OCI-LY3 (cell line): Measurements from ENCODE around the gene KAT7.

ENCODE experiments used
- H2AFZ ChIP-seq: fragments of 200-600, 300-600 bp; shearing (Covaris generic); 2 replicates; pipeline ENCODE4 v1.6.0; 2014; ENCODE audit warnings: antibody characterized with exemption, low read depth, low read length
- H3K27ac ChIP-seq: fragments of 200-600, 300-600 bp; sonication (generic); 2 replicates; pipeline ENCODE4 v1.5.1; 2014; ENCODE audit warnings: mild to moderate bottlenecking, low read length, moderate library complexity, mixed read lengths
- H3K27me3 ChIP-seq: fragments of 200-600, 300-600 bp; sonication (generic); 2 replicates; pipeline ENCODE4 v1.6.1; 2014; ENCODE audit warnings: low read depth, low read length, mixed read lengths
- H3K36me3 ChIP-seq: fragments of 200-600, 300-600 bp; sonication (generic); replicated peaks from 2 replicates; pipeline ENCODE3; 2014; ENCODE audit warnings: low read depth, low read length, mixed read lengths
- H3K4me1 ChIP-seq: fragments of 300-600, 200-600 bp; sonication (generic); 2 replicates; pipeline ENCODE4 v1.6.1; 2014; ENCODE audit warnings: low read length, mixed read lengths
- H3K4me2 ChIP-seq: fragments of 200-600, 300-600 bp; sonication (generic); 2 replicates; pipeline ENCODE4 v1.6.1; 2014; ENCODE audit warnings: low read length, mixed read lengths
- H3K4me3 ChIP-seq: fragments of 300-600, 200-600 bp; sonication (generic); 2 replicates; pipeline ENCODE4 v1.5.1; 2014; ENCODE audit warnings: antibody characterized with exemption, mild to moderate bottlenecking, low read length, moderate library complexity
- H3K79me2 ChIP-seq: fragments of 300-600, 200-600 bp; shearing (Covaris generic); 2 replicates; pipeline ENCODE4 v1.6.1; 2014; ENCODE audit warnings: mild to moderate bottlenecking, low read length, mixed read lengths
- H3K9ac ChIP-seq: fragments of 300-600, 200-600 bp; shearing (Covaris generic); 2 replicates; pipeline ENCODE4 v1.6.0; 2014; ENCODE audit warnings: mild to moderate bottlenecking, low read length, moderate library complexity
- H3K9me3 ChIP-seq: fragments of 200-600, 300-600 bp; shearing (Covaris generic); 2 replicates; pipeline ENCODE4 v1.6.1; 2014; ENCODE audit warnings: low read length, mixed read lengths; ENCODE audit not compliant: insufficient read depth
- H4K20me1 ChIP-seq: fragments of 200-600, 300-600 bp; sonication (generic); 2 replicates; pipeline ENCODE4 v1.6.1; 2016; ENCODE audit warnings: low read length, mixed read lengths; ENCODE audit not compliant: insufficient read depth
- EZH2phosphoT487 ChIP-seq: fragments of 200-600 bp; shearing (Covaris generic); IDR thresholded peaks from 2 replicates; pipeline ENCODE4 v1.6.1; 2018; ENCODE audit warnings: antibody characterized with exemption, mixed run types, low read depth
- TF ChIP-seq, protein P1 (sequence below): fragments of 200-600, 300-600 bp; sonication (generic); IDR thresholded peaks from 2 replicates; pipeline ENCODE4 v1.5.1; 2014; ENCODE audit warnings: antibody characterized with exemption, low read length, low read depth

Gene KAT7

DNA sequence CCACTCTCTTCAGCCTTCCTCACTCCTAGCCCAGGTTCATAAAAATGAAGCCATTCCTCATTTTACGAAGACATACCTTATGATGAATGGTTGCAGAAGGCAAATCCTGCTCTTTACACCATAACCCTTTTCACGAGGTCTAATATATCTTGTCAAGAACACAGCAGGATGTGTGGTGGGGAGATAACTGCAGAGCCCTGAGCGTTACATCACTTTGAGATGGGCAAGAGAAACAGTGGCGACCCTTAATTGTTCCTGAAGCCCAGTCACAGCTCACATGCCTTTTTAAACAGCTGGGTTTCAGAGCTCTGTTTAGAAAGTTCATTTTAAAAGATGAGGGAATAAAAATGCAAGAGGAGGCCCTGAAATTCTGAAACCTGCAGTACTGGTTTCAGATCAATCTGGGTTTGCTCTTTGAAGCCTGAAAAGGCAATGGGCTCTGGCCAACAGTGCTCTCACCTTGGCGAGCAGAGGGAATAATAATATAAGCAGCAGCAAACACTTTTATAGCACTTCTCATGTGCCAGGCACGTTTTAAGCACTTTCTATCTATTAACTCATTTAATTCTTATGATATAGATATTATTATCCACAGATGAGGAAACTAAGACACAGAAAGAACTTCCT lies 27.4 kb upstream of the KAT7 start:
- no peak for TF ChIP-seq EZH2phosphoT487
- TF ChIP-seq, protein P1, sequence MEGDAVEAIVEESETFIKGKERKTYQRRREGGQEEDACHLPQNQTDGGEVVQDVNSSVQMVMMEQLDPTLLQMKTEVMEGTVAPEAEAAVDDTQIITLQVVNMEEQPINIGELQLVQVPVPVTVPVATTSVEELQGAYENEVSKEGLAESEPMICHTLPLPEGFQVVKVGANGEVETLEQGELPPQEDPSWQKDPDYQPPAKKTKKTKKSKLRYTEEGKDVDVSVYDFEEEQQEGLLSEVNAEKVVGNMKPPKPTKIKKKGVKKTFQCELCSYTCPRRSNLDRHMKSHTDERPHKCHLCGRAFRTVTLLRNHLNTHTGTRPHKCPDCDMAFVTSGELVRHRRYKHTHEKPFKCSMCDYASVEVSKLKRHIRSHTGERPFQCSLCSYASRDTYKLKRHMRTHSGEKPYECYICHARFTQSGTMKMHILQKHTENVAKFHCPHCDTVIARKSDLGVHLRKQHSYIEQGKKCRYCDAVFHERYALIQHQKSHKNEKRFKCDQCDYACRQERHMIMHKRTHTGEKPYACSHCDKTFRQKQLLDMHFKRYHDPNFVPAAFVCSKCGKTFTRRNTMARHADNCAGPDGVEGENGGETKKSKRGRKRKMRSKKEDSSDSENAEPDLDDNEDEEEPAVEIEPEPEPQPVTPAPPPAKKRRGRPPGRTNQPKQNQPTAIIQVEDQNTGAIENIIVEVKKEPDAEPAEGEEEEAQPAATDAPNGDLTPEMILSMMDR, result no peak
- H3K4me2 ChIP-seq, result peak overlapping the region; percentile 26

DNA sequence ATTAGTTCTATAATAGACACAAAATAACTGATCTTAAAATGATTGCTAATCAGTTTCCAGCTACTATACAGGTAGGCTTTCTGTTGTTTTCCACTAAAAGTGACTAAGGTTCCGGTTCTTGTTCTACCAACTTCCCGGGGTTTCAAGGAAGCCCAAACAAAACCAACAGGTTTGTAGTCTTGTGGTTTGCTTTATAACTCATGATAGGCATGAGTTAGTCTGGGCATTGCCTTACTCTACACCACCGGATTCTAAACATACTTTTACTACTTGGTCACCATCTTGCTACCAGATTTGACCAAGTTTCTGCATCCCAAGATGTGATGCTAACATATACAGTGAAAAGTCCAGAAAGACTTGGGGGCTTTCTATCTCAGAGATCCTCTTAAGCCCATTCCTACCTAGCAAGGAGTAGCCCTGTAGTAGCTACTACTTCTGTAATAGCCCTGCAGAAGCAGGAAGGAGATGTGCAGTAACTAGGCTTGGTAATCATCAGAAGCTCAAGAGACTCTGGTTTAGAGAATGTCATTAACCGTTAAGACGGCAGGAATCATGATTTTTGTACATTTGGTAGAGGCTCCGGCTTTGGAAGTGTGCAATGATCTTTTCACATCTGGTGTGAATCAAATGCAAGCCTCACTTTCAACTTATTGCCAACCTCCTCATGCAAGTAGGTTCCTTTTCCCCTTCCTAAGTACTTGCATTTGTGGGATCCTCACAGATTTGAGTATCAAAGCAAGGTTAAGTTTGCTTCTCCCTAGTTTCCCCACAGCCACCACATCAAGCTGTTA lies 26.1 kb upstream of the KAT7 start:
- H3K4me2 ChIP-seq, result peak overlapping the region; percentile 86
- peaks cover 24% of the 10 kb centered on the region for H3K4me1 ChIP-seq

More for the DNA sequence above, 27.4 kb upstream of the KAT7 start:
- Histone ChIP-seq H3K9me3 (no peaks in the 10 kb centered on the region), H3K27me3 (peaks cover 10% of the 10 kb centered on the region), H3K79me2 (0 out of 2 replicates have a peak, but pooled peaks cover 3% of the 10 kb centered on the region), H2AFZ (no peak overlapping the region), H4K20me1 (0 out of 2 replicates have a peak, but pooled peaks cover 7% of the 10 kb centered on the region), H3K4me1 (peaks cover 24% of the 10 kb centered on the region), H3K9ac (no peak overlapping the region), H3K36me3 (no peaks in the 10 kb centered on the region), H3K27ac (no peak overlapping the region), H3K4me3 (no peak overlapping the region)

DNA sequence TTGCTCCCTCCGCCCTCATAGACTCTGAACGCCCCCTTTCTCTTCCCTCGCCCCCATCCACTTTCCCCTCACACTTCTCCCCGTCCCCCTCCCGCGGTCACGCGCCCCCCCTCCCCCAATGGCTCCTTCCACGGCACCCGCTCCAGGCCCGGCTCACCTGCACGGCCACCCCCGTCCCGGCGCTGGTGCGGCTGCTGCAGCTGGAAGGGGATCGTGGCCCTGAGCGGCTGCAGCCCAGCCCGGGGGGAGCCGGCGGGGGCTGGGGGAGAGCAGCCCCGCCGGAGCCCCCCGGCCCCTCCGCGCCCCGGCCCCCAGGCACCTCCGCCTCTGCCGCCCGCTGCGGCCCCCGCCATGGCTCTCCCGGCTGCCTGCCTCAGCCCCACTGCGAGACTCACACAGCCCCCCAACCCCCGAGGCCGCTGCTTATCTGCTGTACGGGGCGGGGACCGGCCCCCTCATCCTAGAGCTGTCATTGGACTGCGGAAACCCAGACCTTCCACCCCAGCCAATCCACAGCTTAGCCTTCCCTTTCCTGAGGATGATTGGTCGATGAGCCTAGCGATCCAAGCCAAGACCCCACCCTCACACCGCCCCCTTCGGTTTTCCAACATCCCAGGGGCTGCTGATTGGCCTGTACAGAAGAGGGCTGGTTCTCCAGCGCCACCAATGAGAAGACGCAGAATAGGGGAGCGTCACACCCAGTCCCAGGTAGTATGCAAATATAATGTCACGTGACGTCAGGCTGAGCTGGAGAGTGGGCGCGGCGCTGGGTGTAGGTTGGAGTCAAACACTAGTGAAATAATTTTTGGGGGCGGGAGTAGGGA lies 24.5 kb upstream of the KAT7 start, which contains the start of gene FAM117A:
Gene FAM117A (minus strand): TSS at position 397 of the 824 bp plus-strand sequence. CDS start 44 bp downstream, at position 353.
- peak within 1 kb of the TSS; percentile 58; the same call in 1 of the 2 replicates for H2AFZ ChIP-seq
- no peak within 1 kb of the TSS for H3K27ac ChIP-seq
- H3K4me3 ChIP-seq, result peak within 1 kb of the TSS; percentile 90
- 0 out of 2 replicates have a peak, but pooled peaks cover 3% of the 10 kb centered on the region for H3K79me2 ChIP-seq
- H3K4me2 ChIP-seq, result peak within 1 kb of the TSS; percentile 91
- H3K9me3 ChIP-seq, result no peaks in the 10 kb centered on the region
- peaks cover 17% of the 10 kb centered on the region for H3K27me3 ChIP-seq
- TF ChIP-seq EZH2phosphoT487, result no peak
- TF ChIP-seq, protein P1, result no peak
- 0 out of 2 replicates have a peak, but pooled peaks cover 7% of the 10 kb centered on the region for H4K20me1 ChIP-seq
- peak within 1 kb of the TSS; percentile 69 for H3K9ac ChIP-seq
- H3K36me3 ChIP-seq, result no peaks in the 10 kb centered on the region
- H3K4me1 ChIP-seq, result peaks cover 24% of the 10 kb centered on the region

More for the DNA sequence above, 26.1 kb upstream of the KAT7 start:
- no peaks in the 10 kb centered on the region for H3K36me3 ChIP-seq
- H3K27me3 ChIP-seq, result peaks cover 17% of the 10 kb centered on the region
- H3K79me2 ChIP-seq, result 0 out of 2 replicates have a peak, but pooled peaks cover 3% of the 10 kb centered on the region
- TF ChIP-seq, protein P1, result no peak
- TF ChIP-seq EZH2phosphoT487, result no peak
- 0 out of 2 replicates have a peak, but pooled peaks cover 7% of the 10 kb centered on the region for H4K20me1 ChIP-seq
- H3K27ac ChIP-seq, result no peak overlapping the region
- no peak overlapping the region for H2AFZ ChIP-seq
- no peaks in the 10 kb centered on the region for H3K9me3 ChIP-seq
- H3K4me3 ChIP-seq, result peak overlapping the region; percentile 90
- no peak overlapping the region for H3K9ac ChIP-seq
